HepG2 (cell line): ENCODE measurements around the gene KSR1. TPM values are rescaled to one million over a fixed set of nuclear protein-coding genes. Genes with fewer than 3 reads are reported as not detected.
A peak's percentile ranks its signal among the peaks of the same experiment; 100 is the strongest.

Experiments used
- ARID4A ChIP-seq: sonication (generic); formaldehyde crosslinking; IDR thresholded peaks from 2 replicates; pipeline ENCODE4 v1.5.0; 2020; ENCODE audit warnings: mild to moderate bottlenecking, missing genetic modification reagents, borderline replicate concordance
- ATF2 ChIP-seq: sonication (generic); formaldehyde crosslinking; IDR thresholded peaks from 2 replicates; pipeline ENCODE4 v1.4.0; 2020; ENCODE audit warnings: missing genetic modification reagents
- CENPT ChIP-seq: sonication (generic); formaldehyde crosslinking; IDR thresholded peaks from 2 replicates; pipeline ENCODE4 v1.8.0; 2022; ENCODE audit warnings: low read depth, mild to moderate bottlenecking, moderate library complexity, missing genetic modification reagents
- ELF1 ChIP-seq: sonication (generic); formaldehyde crosslinking; IDR thresholded peaks from 2 replicates; pipeline ENCODE4 v1.4.0; 2020; ENCODE audit warnings: missing genetic modification reagents
- FOXJ3 ChIP-seq: sonication (generic); formaldehyde crosslinking; IDR thresholded peaks from 2 replicates; pipeline ENCODE4 v1.4.0; 2020; ENCODE audit warnings: missing genetic modification reagents, mild to moderate bottlenecking, borderline replicate concordance
- GABPA ChIP-seq, 2 experiments: IDR thresholded peaks; 2 replicates each; pipeline ENCODE4 v1.6.1; 2011 to 2016; ENCODE audit warnings: low read depth in 2 of 2, low read length in 1 of 2, missing biosample characterization in 1 of 2, missing genetic modification characterization in 1 of 2
- HNRNPH1 ChIP-seq: fragments of 200-400 bp; formaldehyde crosslinking; optimal IDR thresholded peaks from 2 replicates; pipeline ENCODE3; 2017; ENCODE audit warnings: mild to moderate bottlenecking, low read depth, low read length
- KLF6 ChIP-seq: IDR thresholded peaks from 2 replicates; pipeline ENCODE4 v1.8.0; 2016; ENCODE audit warnings: missing biosample characterization, missing genetic modification reagents
- NONO ChIP-seq, 2 experiments: fragments of 450-650 bp in 1 of 2; sonication (generic) in 1 of 2; formaldehyde crosslinking in 1 of 2; IDR thresholded peaks in 1 of 2; conservative IDR thresholded peaks in 1 of 2; 2 replicates each; pipeline versions ENCODE4 v1.6.1 to v1.8.0; 2017 to 2022; ENCODE audit warnings: mild to moderate bottlenecking in 1 of 2, missing genetic modification reagents in 1 of 2, moderate library complexity in 1 of 2
- NR2C2 ChIP-seq: sonication (generic); formaldehyde crosslinking; IDR thresholded peaks from 2 replicates; pipeline ENCODE4 v1.4.0; 2020; ENCODE audit warnings: missing genetic modification reagents, mild to moderate bottlenecking, moderate library complexity, borderline replicate concordance
- POLR2AphosphoS5 ChIP-seq: IDR thresholded peaks from 2 replicates; pipeline ENCODE4 v1.6.1; 2012; ENCODE audit warnings: low read depth, low read length
- RXRA ChIP-seq: sonication (generic); formaldehyde crosslinking; IDR thresholded peaks from 2 replicates; pipeline ENCODE4 v1.5.1; 2020; ENCODE audit warnings: missing genetic modification reagents
- SKI ChIP-seq: fragments of 450-650 bp; IDR thresholded peaks from one replicate; pipeline ENCODE4 v1.6.1; 2018; ENCODE audit warnings: mild to moderate bottlenecking; ENCODE audit not compliant: partially characterized antibody
- SMAD3 ChIP-seq: sonication (generic); formaldehyde crosslinking; IDR thresholded peaks from 2 replicates; pipeline ENCODE4 v1.4.0; 2020; ENCODE audit warnings: missing genetic modification reagents
- SOX13 ChIP-seq, 3 experiments: fragments of 450-650 bp in 1 of 3; sonication (generic) in 1 of 3; formaldehyde crosslinking in 1 of 3; IDR thresholded peaks in 2 of 3; conservative IDR thresholded peaks in 1 of 3; 2 replicates each; pipeline versions ENCODE4 v1.5.0 to v1.6.1; 2016 to 2020; ENCODE audit warnings: antibody characterized with exemption in 1 of 3, mild to moderate bottlenecking in 1 of 3, missing compliant biosample characterization in 1 of 3, missing genetic modification reagents in 1 of 3, moderate library complexity in 1 of 3
- TCF12 ChIP-seq, 2 experiments: fragments of 450-650 bp in 1 of 2; sonication (generic) in 1 of 2; formaldehyde crosslinking in 1 of 2; IDR thresholded peaks; 2 replicates each; pipeline versions ENCODE4 v1.6.1 to v1.8.0; 2017 to 2022; ENCODE audit warnings: antibody characterized with exemption in 1 of 2, mild to moderate bottlenecking in 1 of 2, missing genetic modification reagents in 1 of 2, moderate library complexity in 1 of 2
- ZNF225 ChIP-seq: sonication (generic); formaldehyde crosslinking; IDR thresholded peaks from 2 replicates; pipeline ENCODE4 v1.4.0; 2020; ENCODE audit warnings: mild to moderate bottlenecking, missing genetic modification reagents
- ZNF264 ChIP-seq: sonication (generic); formaldehyde crosslinking; IDR thresholded peaks from 2 replicates; pipeline ENCODE4 v1.4.0; 2020; ENCODE audit warnings: missing genetic modification reagents
- ZNF282 ChIP-seq: fragments of 450-650 bp; IDR thresholded peaks from 2 replicates; pipeline ENCODE4 v1.6.1; 2018; ENCODE audit not compliant: partially characterized antibody
- ZNF333 ChIP-seq: sonication (generic); formaldehyde crosslinking; IDR thresholded peaks from 2 replicates; pipeline ENCODE4 v1.4.0; 2020; ENCODE audit warnings: mild to moderate bottlenecking, missing genetic modification reagents, borderline replicate concordance
- ZNF451 ChIP-seq: sonication (generic); formaldehyde crosslinking; IDR thresholded peaks from 2 replicates; pipeline ENCODE4 v1.5.0; 2020; ENCODE audit warnings: mild to moderate bottlenecking, missing genetic modification reagents
- polyA plus RNA-seq, 8 experiments: library from polyadenylated mRNA; depleted of rRNA in 3 of 8; stranded (reverse) in 7 of 8; unstranded in 1 of 8; fragments of >200 nt; fragmentation: Illumina TruSeq in 4 of 8; extraction: Trizol in 4 of 8; gene quantifications; 2 replicates each; pipeline versions ENCODE4 v1.2.1 to v1.2.3, GENCODE V29; 2011 to 2016; ENCODE audit warnings: low read depth in 4 of 8, missing spikeins in 1 of 8, mixed read lengths in 1 of 8; ENCODE audit not compliant: insufficient read depth in 1 of 8
- total RNA-seq, 5 experiments: library from RNA; depleted of rRNA; stranded (reverse); fragments of >200 nt; fragmentation: Illumina TruSeq; extraction: Trizol; gene quantifications; 2 replicates each; pipeline ENCODE4 v1.2.3, GENCODE V29; 2016; ENCODE audit warnings: low read depth in 1 of 5
- TF ChIP-seq, protein P1 (sequence below): sonication (generic); formaldehyde crosslinking; IDR thresholded peaks from 2 replicates; pipeline ENCODE4 v1.4.0; 2020; ENCODE audit warnings: low read depth, mild to moderate bottlenecking, missing genetic modification reagents

KSR1 gene
- total and polyA plus RNA-seq, 2 of the 13 experiments (the other 11 are each of a cell fraction or from before 2014, with no cell fraction given), result 10.1 to 16.6 TPM

DNA sequence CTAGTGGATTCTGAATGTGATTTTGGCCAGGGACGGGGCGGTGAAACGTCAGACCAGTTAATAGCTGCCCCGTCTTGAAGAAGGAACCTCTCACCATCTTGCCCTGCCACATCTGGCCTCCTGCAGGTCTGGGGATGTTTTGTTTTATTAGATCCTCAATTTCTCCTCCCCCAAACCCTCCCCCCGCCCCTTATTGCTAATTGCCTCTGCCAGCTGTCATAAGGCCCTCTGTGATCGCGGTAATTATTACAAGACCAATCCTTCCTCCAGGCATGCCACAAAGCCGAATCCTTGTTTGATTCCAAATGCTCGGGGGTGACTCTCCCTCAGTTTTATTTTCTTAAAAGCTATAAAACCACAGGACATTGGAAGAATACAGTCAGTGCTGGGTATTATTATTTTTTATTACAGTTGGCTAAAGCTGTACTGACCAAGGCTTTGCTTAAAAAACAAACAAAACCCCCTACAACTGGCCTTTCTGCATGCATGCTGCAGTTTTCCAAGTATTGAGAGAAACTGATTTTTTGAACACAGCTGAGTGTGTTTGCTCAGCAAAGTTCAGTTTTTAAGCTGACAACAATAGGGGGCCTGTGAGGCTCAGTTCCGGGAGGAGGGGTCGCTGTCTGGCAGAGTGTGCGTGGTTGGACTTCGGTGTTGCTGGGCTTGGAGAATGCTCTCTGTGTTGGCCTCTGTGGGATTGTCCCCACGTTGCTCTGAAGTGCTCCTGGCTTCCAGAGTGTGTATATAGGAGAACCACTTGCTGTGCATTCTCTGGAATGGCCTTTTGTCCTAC lies 1.7 kb downstream of the KSR1 start (continued):
- TF ChIP-seq GABPA (IDR thresholded peaks at IDR 0.05; ENCODE audit: low read depth, low read length) (no peak), GABPA (CRISPR knock-in tag; IDR thresholded peaks at IDR 0.05; ENCODE audit: low read depth) (peak; percentile 48; the same call in 1 of the 2 replicates), ZNF225 (CRISPR knock-in tag) (no peak), ZNF264 (CRISPR knock-in tag) (no peak), KLF6 (CRISPR knock-in tag) (no peak), RXRA (CRISPR knock-in tag) (peak; percentile 60), HNRNPH1 (no peak), POLR2AphosphoS5 (peak; percentile 28; the same call in 1 of the 2 replicates), ARID4A (CRISPR knock-in tag) (peak; percentile 78; the same call in 1 of the 2 replicates), CENPT (no peak), NR2C2 (CRISPR knock-in tag) (peak; percentile 45; the same call in 1 of the 2 replicates), ZNF451 (no peak), ATF2 (CRISPR knock-in tag) (no peak; the same call in 1 of the 2 replicates), TCF12 (IDR thresholded peaks at IDR 0.05) (no peak), TCF12 (CRISPR knock-in tag; IDR thresholded peaks at IDR 0.05) (no peak), NONO (IDR thresholded peaks at IDR 0.05) (no peak), NONO (CRISPR knock-in tag; conservative IDR thresholded peaks at IDR 0.05) (no peak; the same call in 1 of the 2 replicates), ZNF333 (CRISPR knock-in tag) (no peak), ELF1 (CRISPR knock-in tag) (peak; percentile 78), FOXJ3 (peak; percentile 58; the same call in 1 of the 2 replicates), SMAD3 (no peak), SKI (peak; percentile 46), SOX13 (IDR thresholded peaks at IDR 0.05) (peak; percentile 99), SOX13 (CRISPR knock-in tag; conservative IDR thresholded peaks at IDR 0.05 in 1 of 2, IDR thresholded peaks at IDR 0.05 in 1 of 2) (peak in 1 of 2 experiments; percentile 100; a peak in 2 of 4 replicates), ZNF282 (no peak)
- TF ChIP-seq, protein P1, sequence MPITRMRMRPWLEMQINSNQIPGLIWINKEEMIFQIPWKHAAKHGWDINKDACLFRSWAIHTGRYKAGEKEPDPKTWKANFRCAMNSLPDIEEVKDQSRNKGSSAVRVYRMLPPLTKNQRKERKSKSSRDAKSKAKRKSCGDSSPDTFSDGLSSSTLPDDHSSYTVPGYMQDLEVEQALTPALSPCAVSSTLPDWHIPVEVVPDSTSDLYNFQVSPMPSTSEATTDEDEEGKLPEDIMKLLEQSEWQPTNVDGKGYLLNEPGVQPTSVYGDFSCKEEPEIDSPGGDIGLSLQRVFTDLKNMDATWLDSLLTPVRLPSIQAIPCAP (CRISPR knock-in tag), result no peak
